Activated T-cell treated with anti-CD3 and anti-CD28 coated beads for 24 hours (primary cell): ENCODE results near the gene REEP3.

Source experiments
- DNase-seq: peaks from one replicate; pipeline ENCODE4 v3.0.0-alpha.2; 2020; ENCODE audit warnings: low read depth

The REEP3 gene

GRCh38 chr10:63666836-63667383, 145.7 kb downstream of the REEP3 start:
- DNase-seq: no peak

- no peak for DNase-seq
Measured at GRCh38 chr10:63667596-63668480, 146.6 kb downstream of the REEP3 start.

GRCh38 chr10:63670291-63670898, 149.2 kb downstream of the REEP3 start:
- DNase-seq: no peak

GRCh38 chr10:63671317-63671937, 150.2 kb downstream of the REEP3 start:
- DNase-seq: no peak

- DNase-seq: no peak
Measured at GRCh38 chr10:63672491-63672890, 151.3 kb downstream of the REEP3 start.

- no peak for DNase-seq
Measured at GRCh38 chr10:63673246-63673645, 152.0 kb downstream of the REEP3 start.

- DNase-seq: no peak
Measured at GRCh38 chr10:63673846-63674245, 152.6 kb downstream of the REEP3 start.
